ENCODE data around the gene CHMP1B.

The CHMP1B gene

DNA sequence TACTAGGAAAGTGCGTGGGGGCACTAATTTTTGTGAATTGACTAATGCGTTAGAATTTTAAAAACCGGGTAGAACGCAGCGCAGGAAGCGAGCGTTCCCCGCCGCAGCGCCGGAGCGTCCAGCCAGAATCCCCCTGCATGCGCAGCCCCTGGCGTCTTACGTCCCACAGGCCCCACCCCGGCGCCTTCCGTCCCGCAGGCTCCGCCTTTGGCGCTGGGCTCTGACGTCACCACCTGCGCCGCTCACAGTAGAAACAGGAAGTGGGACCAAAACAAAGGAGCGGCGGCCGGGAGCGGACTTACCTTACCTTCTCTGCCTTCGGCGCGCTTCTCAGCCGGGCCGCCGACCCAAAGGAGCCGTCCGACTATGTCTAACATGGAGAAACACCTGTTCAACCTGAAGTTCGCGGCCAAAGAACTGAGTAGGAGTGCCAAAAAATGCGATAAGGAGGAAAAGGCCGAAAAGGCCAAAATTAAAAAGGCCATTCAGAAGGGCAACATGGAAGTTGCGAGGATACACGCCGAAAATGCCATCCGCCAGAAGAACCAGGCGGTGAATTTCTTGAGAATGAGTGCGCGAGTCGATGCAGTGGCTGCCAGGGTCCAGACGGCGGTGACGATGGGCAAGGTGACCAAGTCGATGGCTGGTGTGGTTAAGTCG, at the start of gene CHMP1B:
Gene CHMP1B, plus strand, starts transcription at position 268 of the 660 bp plus-strand sequence. Its CDS starts 99 bp downstream, at position 367.
- DNase-seq (ENCODE audit: low read depth in 3 of 3, low spot score in 1 of 3), result peak; percentile 86 to 97 (median 88)

DNA sequence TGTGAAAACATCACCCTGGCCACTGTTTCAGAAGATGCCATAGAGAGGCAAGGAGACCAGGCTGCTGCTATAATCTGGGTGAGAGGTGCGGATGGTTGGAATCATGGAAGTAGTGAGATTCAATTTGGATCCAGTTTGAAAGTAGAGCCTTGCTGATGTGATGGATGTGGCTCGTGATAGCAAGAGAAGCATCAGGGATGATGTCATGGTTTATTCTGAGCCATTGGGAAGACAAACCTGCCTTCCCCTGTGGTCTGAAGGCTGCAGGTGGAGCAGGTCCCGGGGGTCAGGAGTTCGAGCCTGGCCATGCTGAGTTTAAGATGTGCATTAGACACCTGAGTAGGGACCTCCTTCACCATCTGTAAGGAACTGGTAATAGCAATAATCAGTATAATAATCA, 49.6 kb upstream of the CHMP1B start:
- no peak for DNase-seq (ENCODE audit: low read depth in 3 of 3, low spot score in 1 of 3)

GRCh38 chr18:11802158-11802557, 49.1 kb upstream of the CHMP1B start:
- no peak for DNase-seq (ENCODE audit: low read depth in 3 of 3, low spot score in 1 of 3)

- no peak for DNase-seq (ENCODE audit: low read depth in 3 of 3, low spot score in 1 of 3)
Measured at GRCh38 chr18:11802586-11802985, 48.6 kb upstream of the CHMP1B start.

DNA sequence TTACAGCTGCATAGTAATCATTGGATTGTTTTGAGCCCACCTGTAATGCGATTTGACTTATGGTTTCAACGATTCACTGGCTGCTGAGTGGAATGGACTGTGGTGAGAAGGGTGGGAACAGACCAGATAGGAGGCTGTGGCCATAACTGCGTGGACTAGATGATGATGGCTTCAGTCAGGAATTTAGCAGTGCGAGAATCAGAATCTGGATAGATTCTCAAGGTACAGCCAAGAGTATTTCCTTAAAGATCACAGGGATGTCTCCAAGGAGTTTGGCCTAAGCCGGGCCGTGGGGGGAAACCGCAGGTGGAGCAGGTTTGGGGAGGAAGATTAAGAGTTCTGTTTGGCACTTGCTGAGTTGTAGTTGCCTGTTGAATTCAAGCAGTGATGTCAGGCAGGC, 44.0 kb upstream of the CHMP1B start:
- DNase-seq (ENCODE audit: low read depth in 3 of 3, low spot score in 1 of 3), result no peak

DNA sequence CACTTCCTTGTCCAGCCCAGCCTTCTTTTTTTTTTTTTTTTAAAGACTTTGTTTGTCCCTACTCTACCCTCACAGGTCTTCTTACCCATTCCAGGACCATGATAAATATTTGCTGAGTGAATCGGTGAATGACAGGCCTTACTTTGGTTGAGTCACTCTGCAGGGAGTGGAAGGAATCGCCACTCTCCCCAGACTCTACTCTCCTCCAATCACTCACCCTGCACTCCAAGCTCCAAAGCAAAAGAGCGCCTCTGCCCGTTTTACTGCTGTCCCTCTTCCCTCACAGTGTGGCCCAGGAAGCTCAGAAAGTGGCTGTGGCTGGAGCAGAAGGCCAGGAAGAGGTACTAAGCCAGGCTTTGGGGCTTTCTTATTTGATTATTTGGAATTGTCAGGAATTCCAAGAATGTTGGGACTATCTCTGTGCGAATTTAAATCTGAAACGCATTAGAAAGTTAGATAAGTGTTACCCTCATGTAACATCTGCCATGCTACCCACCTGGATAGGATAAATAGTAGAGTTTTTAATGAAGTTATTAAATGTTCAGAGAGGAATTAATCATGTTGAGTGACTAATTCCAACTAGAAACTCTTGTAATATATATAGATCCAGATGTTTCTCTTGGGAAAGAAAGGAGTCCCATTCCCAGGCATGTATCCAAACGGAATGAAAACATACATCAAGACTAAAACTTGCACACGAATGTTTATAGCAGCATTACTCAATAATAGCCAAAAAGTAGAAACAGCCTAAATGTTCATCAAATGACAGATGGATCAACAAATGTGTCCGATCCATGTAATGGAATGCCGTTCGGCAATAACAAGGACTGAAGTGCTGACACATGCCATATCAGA, 43.0 kb upstream of the CHMP1B start:
- DNase-seq (ENCODE audit: low read depth in 3 of 3, low spot score in 1 of 3), result no peak

- no peak for DNase-seq (ENCODE audit: low read depth in 3 of 3, low spot score in 1 of 3)
Measured at GRCh38 chr18:11809895-11810294, 41.3 kb upstream of the CHMP1B start.

GRCh38 chr18:11810379-11810778, 40.8 kb upstream of the CHMP1B start:
- DNase-seq (ENCODE audit: low read depth in 3 of 3, low spot score in 1 of 3), result no peak

DNA sequence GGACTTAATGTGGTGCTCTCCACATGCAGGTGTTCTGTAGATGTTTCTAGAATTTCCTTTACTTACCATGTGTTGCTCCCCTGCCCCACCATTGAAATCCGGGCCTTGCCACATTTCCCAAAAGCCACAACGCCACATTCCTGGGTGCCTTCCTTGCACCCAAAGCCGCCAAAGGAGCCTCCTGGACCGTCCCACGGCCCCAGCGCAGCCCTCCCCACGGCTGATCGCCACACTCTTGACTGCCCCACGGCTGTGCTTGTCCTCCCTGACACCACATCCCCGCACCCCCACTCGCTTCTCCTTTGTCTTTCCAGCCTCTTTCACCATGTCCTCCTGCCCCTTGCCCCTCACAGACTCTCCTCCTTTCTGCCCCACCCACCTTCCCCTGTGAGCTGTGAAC, 40.2 kb upstream of the CHMP1B start:
- DNase-seq (ENCODE audit: low read depth in 3 of 3, low spot score in 1 of 3), result no peak

GRCh38 chr18:11817229-11817628, 34.0 kb upstream of the CHMP1B start:
- DNase-seq (ENCODE audit: low read depth in 3 of 3, low spot score in 1 of 3), result no peak

GRCh38 chr18:11818486-11819203, 32.6 kb upstream of the CHMP1B start:
- no peak for DNase-seq (ENCODE audit: low read depth in 3 of 3, low spot score in 1 of 3)

DNA sequence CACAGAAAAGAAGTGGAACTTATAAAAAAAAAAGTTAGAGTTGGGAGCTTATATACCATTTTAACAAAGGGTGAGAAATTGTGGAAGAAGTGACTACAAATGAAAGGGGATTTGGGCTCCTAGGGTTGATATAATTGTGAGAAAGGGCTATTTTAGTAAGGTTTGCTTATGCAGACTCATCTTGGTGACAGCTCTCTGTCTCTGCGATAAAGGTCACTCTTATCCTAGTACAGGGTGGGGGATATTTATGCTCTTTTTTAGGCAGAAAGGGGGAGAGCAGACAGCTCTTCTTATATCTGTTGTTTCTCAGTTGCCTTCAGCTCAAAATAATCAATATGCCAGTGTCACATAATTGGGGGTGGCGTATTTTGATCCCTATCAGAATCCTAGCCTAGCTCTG, 31.3 kb upstream of the CHMP1B start:
- DNase-seq (ENCODE audit: low read depth in 3 of 3, low spot score in 1 of 3), result no peak

- no peak for DNase-seq (ENCODE audit: low read depth in 3 of 3, low spot score in 1 of 3)
Measured at GRCh38 chr18:11820697-11821096, 30.5 kb upstream of the CHMP1B start.

- DNase-seq (ENCODE audit: low read depth in 3 of 3, low spot score in 1 of 3), result no peak
Measured at GRCh38 chr18:11821208-11821607, 30.0 kb upstream of the CHMP1B start.

GRCh38 chr18:11821643-11822237, 29.5 kb upstream of the CHMP1B start:
- DNase-seq (ENCODE audit: low read depth in 3 of 3, low spot score in 1 of 3), result no peak

DNA sequence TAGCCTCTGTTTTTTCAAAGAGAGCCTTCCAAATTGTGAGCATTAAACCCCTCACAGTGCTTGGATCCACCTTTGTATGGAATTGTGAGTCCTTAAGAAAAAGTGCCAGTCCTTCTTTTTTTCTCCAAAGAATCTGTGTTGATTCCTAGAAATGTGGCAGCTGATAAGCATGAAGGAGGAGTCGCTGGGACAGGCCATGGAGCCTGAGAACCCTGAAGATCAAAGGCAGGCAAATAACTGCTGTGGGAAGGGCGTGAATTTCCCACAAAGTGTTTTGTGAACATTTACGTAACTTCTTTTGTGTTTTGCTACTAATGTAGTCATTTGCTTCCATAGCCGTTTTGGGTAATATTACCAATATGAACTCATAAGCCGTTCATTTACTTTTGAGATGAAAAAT, 27.7 kb upstream of the CHMP1B start:
- DNase-seq (ENCODE audit: low read depth in 3 of 3, low spot score in 1 of 3), result no peak

GRCh38 chr18:11826836-11827235, 24.4 kb upstream of the CHMP1B start:
- DNase-seq (ENCODE audit: low read depth in 3 of 3, low spot score in 1 of 3), result no peak

DNA sequence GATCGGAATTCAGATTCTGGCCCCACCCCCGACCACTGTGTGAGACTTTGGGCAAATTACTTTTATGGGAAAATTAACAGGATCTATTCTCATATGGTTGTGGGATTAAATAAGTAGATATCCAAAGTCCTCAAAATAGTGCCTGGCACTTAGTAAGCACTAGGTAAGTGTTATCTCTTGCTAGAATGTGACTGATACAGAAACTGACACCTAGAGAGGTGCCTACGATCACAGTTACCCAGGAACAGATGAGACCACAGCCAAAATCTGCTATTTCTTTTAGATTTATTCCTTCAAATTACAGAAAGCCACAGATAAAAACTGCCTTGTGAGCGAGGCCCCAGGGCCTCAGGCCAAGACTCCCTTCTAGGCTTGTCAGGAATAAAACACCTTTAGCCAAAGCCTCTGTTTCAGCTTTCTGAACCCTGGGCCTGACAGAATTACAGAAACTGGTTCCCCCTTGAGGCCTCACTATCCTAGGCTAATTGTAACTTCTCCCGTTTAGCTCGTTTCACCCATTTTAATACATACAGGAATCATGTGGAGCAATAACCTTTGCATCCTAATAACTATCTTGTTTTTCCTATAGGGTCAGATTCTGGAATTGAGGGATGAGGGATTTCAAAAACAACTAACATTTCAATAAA, 22.3 kb upstream of the CHMP1B start:
- DNase-seq (ENCODE audit: low read depth in 3 of 3, low spot score in 1 of 3), result no peak

DNA sequence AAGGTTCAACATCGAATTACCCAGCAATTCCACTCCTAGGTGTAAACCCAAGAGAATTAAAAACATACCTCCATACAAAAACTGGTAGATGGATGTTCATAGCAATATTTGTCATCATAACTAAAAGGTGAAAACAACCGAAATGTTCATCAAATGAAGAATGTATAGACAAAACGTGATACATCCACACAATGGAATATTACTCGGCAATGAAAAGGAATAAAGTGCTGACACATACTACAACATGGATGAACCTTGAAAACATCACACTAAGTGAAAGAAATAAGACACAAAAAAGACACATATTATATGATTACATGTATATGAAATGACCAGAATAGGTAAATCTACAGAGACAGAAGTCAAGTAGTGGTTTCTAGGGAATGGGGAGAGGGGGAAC, 20.6 kb upstream of the CHMP1B start:
- DNase-seq (ENCODE audit: low read depth in 3 of 3, low spot score in 1 of 3), result no peak

DNA sequence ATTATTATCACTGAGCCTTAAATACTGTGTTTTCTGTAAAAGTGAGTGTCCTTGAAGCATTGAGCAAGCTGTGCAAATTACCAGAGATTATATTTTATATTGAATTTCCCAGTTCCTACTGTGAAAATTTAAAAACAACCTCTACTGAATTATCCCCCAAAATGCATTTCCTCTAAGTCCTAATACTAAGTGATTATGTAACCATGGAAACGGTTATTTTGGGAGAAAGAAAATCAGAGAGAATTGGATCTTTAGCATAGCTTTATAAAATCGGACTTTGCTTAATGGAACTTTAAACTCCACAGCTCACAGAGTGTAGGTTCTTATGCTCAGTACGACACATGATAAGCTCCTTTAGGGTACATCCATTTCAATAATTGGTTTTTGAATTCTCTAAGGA, 19.3 kb upstream of the CHMP1B start:
- DNase-seq (ENCODE audit: low read depth in 3 of 3, low spot score in 1 of 3), result no peak

DNA sequence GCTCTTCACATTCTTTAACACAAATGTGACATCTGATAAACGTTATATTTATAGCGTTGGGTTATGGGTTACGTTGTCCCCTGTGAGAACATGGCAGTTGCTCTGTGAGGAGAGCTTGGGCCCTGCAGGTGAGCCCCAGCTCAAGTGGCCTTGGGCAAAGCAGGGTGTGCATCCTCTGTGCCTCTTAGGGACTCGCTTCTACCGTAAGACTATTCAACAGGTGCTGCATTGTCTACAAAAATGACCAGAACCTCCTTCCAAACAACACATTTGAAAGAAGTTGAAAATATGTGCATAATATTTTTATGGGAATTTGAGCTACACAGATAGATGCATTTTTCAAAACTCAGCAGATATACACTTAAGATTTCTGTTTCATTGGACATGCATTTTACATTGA, 16.4 kb upstream of the CHMP1B start:
- no peak for DNase-seq (ENCODE audit: low read depth in 3 of 3, low spot score in 1 of 3)
